Esophagus muscularis mucosa (tissue), 4 donors: ENCODE data around the gene PLEKHM3. TPM values are rescaled to one million over a fixed set of nuclear protein-coding genes. Genes with fewer than 3 reads are reported as not detected.

Experiments
- DNase-seq: peaks from one replicate; pipeline ENCODE4 v3.0.0-alpha.2; 2017; ENCODE audit errors: extremely low spot score
- H3K27ac ChIP-seq, 4 donors: fragments of 200-600 bp; sonication (generic); replicated peaks in 1 of 4; 1 replicate in 3 of 4; 2 replicates in 1 of 4; pipeline ENCODE4 v1.5.1; 2016 to 2019; ENCODE audit warnings: mild to moderate bottlenecking in 1 of 4
- H3K27me3 ChIP-seq, 4 donors: fragments of 200-600 bp; sonication (generic); one replicate each; pipeline versions ENCODE4 v1.5.1 to v1.6.0; 2016 to 2019
- H3K36me3 ChIP-seq, 4 donors: fragments of 200-600 bp; sonication (generic); one replicate each; pipeline ENCODE4 v1.5.1; 2016 to 2019
- H3K4me1 ChIP-seq, 4 donors: fragments of 200-600 bp; sonication (generic); one replicate each; pipeline ENCODE4 v1.5.1; 2016 to 2019
- H3K4me3 ChIP-seq, 4 donors: fragments of 200-600 bp; sonication (generic); 1 replicate in 2 of 4; 2 replicates in 2 of 4; pipeline ENCODE4 v1.5.1; 2016 to 2019; ENCODE audit warnings: mild to moderate bottlenecking in 4 of 4, moderate library complexity in 1 of 4
- H3K9me3 ChIP-seq, 4 donors: fragments of 200-600 bp; sonication (generic); 1 replicate in 3 of 4; 2 replicates in 1 of 4; pipeline ENCODE4 v1.5.1; 2016 to 2019
- CTCF ChIP-seq, 3 experiments: fragments of 200-600 bp in 2 of 3; fragments of 450-650 bp in 1 of 3; sonication (generic) in 2 of 3; IDR thresholded peaks; one replicate each; pipeline ENCODE4 v1.5.1; 2017 to 2019; ENCODE audit warnings: antibody characterized with exemption in 3 of 3, mild to moderate bottlenecking in 2 of 3, moderate library complexity in 1 of 3
- EP300 ChIP-seq: sonication (generic); formaldehyde crosslinking; IDR thresholded peaks from one replicate; pipeline ENCODE4 v1.6.1; 2017; ENCODE audit warnings: antibody characterized with exemption
- POLR2A ChIP-seq: fragments of 450-650 bp; IDR thresholded peaks from one replicate; pipeline ENCODE4 v1.6.1; 2017; ENCODE audit warnings: antibody characterized with exemption, moderate library complexity, mild to moderate bottlenecking, low read depth
- POLR2AphosphoS5 ChIP-seq, 2 donors: sonication (generic); formaldehyde crosslinking; IDR thresholded peaks; one replicate each; pipeline ENCODE4 v1.6.1; 2017; ENCODE audit warnings: antibody characterized with exemption in 2 of 2
- WGBS: methylation state at CpG from one replicate; pipeline ENCODE4 v1.1.5; 2018; 5-methylcytosine and 5-hydroxymethylcytosine counted together
- intact Hi-C: fragments of 100-400 bp; cut with DNase I; formaldehyde crosslinking; loops from one replicate; pipeline ENCODE4 v1.15.1; 2023
- total RNA-seq, 4 donors: library from RNA; depleted of rRNA; stranded (reverse); fragments of >200 nt; gene quantifications; one replicate each; pipeline versions ENCODE4 v1.1.0 to v1.2.1, GENCODE V29; 2016

PLEKHM3 gene
- total RNA-seq, 4 donors from 2014 or later, result 24.8 to 34.5 (median 31.1) TPM

DNA sequence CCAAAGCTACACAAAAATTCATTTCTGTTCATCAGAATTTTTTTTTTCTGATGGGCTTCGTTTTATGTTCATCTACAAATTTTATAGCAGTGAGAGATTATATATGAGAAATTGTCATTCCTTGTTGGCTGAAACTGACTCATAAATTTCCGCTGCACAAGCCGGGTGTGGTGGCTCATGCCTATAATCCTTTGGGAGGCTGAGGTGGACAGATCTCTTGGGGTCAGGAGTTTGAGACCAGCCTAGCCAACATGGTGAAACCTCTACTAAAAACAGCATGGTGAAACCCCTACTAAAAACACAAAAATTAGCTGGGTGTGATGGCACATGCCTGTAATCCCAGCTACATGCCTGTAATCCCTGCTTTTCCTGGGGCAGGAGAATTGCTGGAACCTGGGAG lies 72.0 kb downstream of the PLEKHM3 start:
- TF ChIP-seq CTCF (IDR thresholded peaks at IDR 0.05) (no peak), POLR2AphosphoS5 (IDR thresholded peaks at IDR 0.05) (no peak)
- WGBS, result 90% methylated on average over 3 of the region's 3 CpGs
- no peaks in the 10 kb centered on the region for H3K27me3 ChIP-seq
- peaks cover 0 to 7% (median 5%) of the 10 kb centered on the region in 4 donors for H3K4me1 ChIP-seq
- H3K27ac ChIP-seq, result no peak overlapping the region
- no peak for DNase-seq
- intact Hi-C loops, result no loop called here
- no peaks in the 10 kb centered on the region for H3K9me3 ChIP-seq
- no peaks in the 10 kb centered on the region for H3K36me3 ChIP-seq
- no peak overlapping the region for H3K4me3 ChIP-seq

GRCh38 chr2:207952564-207953345 lies 72.6 kb downstream of the PLEKHM3 start:
- H3K27me3 ChIP-seq, result no peaks in the 10 kb centered on the region
- H3K4me1 ChIP-seq, result peaks cover 0 to 7% (median 5%) of the 10 kb centered on the region in 4 donors
- WGBS, result 96% methylated on average over 6 of the region's 6 CpGs
- DNase-seq, result no peak
- no peak overlapping the region for H3K4me3 ChIP-seq
- no peaks in the 10 kb centered on the region for H3K36me3 ChIP-seq
- no peaks in the 10 kb centered on the region for H3K9me3 ChIP-seq
- TF ChIP-seq EP300 (no peak), POLR2AphosphoS5 (IDR thresholded peaks at IDR 0.05) (no peak), CTCF (IDR thresholded peaks at IDR 0.05) (no peak), POLR2A (no peak)
- intact Hi-C loops, result no loop called here
- no peak overlapping the region for H3K27ac ChIP-seq

- TF ChIP-seq POLR2A, result no peak
- no peak for TF ChIP-seq EP300
- TF ChIP-seq POLR2AphosphoS5 (IDR thresholded peaks at IDR 0.05), result no peak
- TF ChIP-seq CTCF (IDR thresholded peaks at IDR 0.05), result no peak
- Histone ChIP-seq H3K4me1 (peaks cover 0 to 7% (median 5%) of the 10 kb centered on the region in 4 donors), H3K27me3 (no peaks in the 10 kb centered on the region), H3K36me3 (no peaks in the 10 kb centered on the region), H3K4me3 (no peak overlapping the region), H3K27ac (no peak overlapping the region), H3K9me3 (no peaks in the 10 kb centered on the region)
- no peak for DNase-seq
- WGBS, result 83% methylated on average over 5 of the region's 5 CpGs
- intact Hi-C loops, result no loop called here
These were observed 73.4 kb downstream of the PLEKHM3 start for GRCh38 chr2:207951734-207952470.

DNA sequence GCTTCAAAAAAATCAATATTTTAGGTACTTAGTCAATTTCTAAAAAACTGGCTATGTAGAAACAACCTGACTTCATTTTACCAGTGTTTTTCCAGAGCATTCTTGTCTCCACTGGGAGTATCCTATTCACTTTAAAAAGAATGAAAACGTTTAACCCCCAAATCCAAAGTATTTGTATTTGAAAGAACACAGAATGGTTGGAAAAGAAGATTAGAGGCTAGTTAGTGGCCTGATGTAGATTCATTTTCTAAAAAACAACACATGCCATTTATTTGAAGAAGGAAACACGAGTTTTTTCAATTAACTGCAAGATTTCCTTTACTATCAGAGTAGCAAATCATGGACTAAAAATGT lies 74.6 kb downstream of the PLEKHM3 start:
- H3K27me3 ChIP-seq, result no peaks in the 10 kb centered on the region
- H3K36me3 ChIP-seq, result peaks cover 0 to 5% (median 1%) of the 10 kb centered on the region in 4 donors
- H3K27ac ChIP-seq, result no peak overlapping the region
- intact Hi-C loops, result no loop called here
- no peaks in the 10 kb centered on the region for H3K9me3 ChIP-seq
- TF ChIP-seq CTCF (IDR thresholded peaks at IDR 0.05), result no peak
- no peak for TF ChIP-seq EP300
- TF ChIP-seq POLR2AphosphoS5 (IDR thresholded peaks at IDR 0.05), result no peak
- no peak for TF ChIP-seq POLR2A
- H3K4me3 ChIP-seq, result no peak overlapping the region
- WGBS, result 74% methylated on average over 2 of the region's 2 CpGs
- H3K4me1 ChIP-seq, result peaks cover 0 to 7% (median 5%) of the 10 kb centered on the region in 4 donors
- DNase-seq, result no peak
